Glutamatergic neuron (in vitro differentiated cells): ENCODE data around the gene LCORL. TPM values are rescaled to one million over a fixed set of nuclear protein-coding genes. Genes with fewer than 3 reads are reported as not detected.

Source experiments
- DNase-seq: peaks from one replicate; pipeline ENCODE4 v3.0.0; 2022
- H3K27ac Mint-ChIP-seq: one replicate; pipeline ENCODE4 v1.8.0; 2020; ENCODE audit warnings: mild to moderate bottlenecking, mixed read lengths, inconsistent platforms; ENCODE audit not compliant: unreplicated experiment
- H3K27me3 Mint-ChIP-seq: one replicate; pipeline ENCODE4 v1.8.0; 2020; ENCODE audit warnings: mild to moderate bottlenecking, moderate library complexity, mixed read lengths, inconsistent platforms; ENCODE audit not compliant: unreplicated experiment
- H3K36me3 Mint-ChIP-seq: one replicate; pipeline ENCODE4 v1.8.0; 2020; ENCODE audit warnings: mild to moderate bottlenecking, mixed read lengths, inconsistent platforms; ENCODE audit not compliant: unreplicated experiment
- H3K4me1 Mint-ChIP-seq: one replicate; pipeline ENCODE4 v1.8.0; 2020; ENCODE audit warnings: mild to moderate bottlenecking, low read depth, mixed read lengths, inconsistent platforms; ENCODE audit not compliant: unreplicated experiment
- H3K4me3 Mint-ChIP-seq: one replicate; pipeline ENCODE4 v1.8.0; 2020; ENCODE audit warnings: mild to moderate bottlenecking, mixed read lengths, inconsistent platforms; ENCODE audit not compliant: unreplicated experiment
- H3K9me3 Mint-ChIP-seq: one replicate; pipeline ENCODE4 v1.8.0; 2020; ENCODE audit warnings: mild to moderate bottlenecking, moderate library complexity, mixed read lengths, inconsistent platforms; ENCODE audit not compliant: unreplicated experiment
- CTCF ChIP-seq: fragments of 200-600 bp; sonication (generic); IDR thresholded peaks from one replicate; pipeline ENCODE4 v1.5.0; 2021; ENCODE audit not compliant: partially characterized antibody, unreplicated experiment
- total RNA-seq: library from RNA; stranded (reverse); fragmentation: NEBNext Ultra II Directional; extraction: Animal tissue kit (Norgen Biotek cat#: 25700); gene quantifications from one replicate; pipeline ENCODE4 v1.2.1, GENCODE V29; 2021; ENCODE audit not compliant: unreplicated experiment

The LCORL gene
- total RNA-seq, 1 donor from 2014 or later: 30.8 TPM

- no peak overlapping the region for H3K4me3 Mint-ChIP-seq
- no peak for DNase-seq
- peaks cover 10% of the 10 kb centered on the region for H3K36me3 Mint-ChIP-seq
- no peak overlapping the region for H3K27ac Mint-ChIP-seq
- no peak for TF ChIP-seq CTCF
- no peaks in the 10 kb centered on the region for H3K4me1 Mint-ChIP-seq
- H3K27me3 Mint-ChIP-seq: peaks cover 2% of the 10 kb centered on the region
- no peaks in the 10 kb centered on the region for H3K9me3 Mint-ChIP-seq
Observed at GRCh38 chr4:17956245-17956644, 65.3 kb downstream of the LCORL start.

- Mint-ChIP-seq H3K4me1 (no peaks in the 10 kb centered on the region), H3K27me3 (no peaks in the 10 kb centered on the region), H3K36me3 (no peaks in the 10 kb centered on the region), H3K9me3 (no peaks in the 10 kb centered on the region), H3K4me3 (no peak overlapping the region), H3K27ac (no peak overlapping the region)
- TF ChIP-seq CTCF: no peak
- DNase-seq: no peak
Observed at GRCh38 chr4:17945303-17945702, 76.3 kb downstream of the LCORL start.

GRCh38 chr4:17941731-17942130 lies 79.8 kb downstream of the LCORL start:
- Mint-ChIP-seq H3K36me3 (no peaks in the 10 kb centered on the region), H3K9me3 (no peaks in the 10 kb centered on the region), H3K27ac (no peak overlapping the region), H3K4me1 (no peaks in the 10 kb centered on the region), H3K4me3 (no peak overlapping the region), H3K27me3 (no peaks in the 10 kb centered on the region)
- DNase-seq: no peak
- TF ChIP-seq CTCF: no peak

- no peaks in the 10 kb centered on the region for H3K36me3 Mint-ChIP-seq
- H3K9me3 Mint-ChIP-seq: no peaks in the 10 kb centered on the region
- H3K27ac Mint-ChIP-seq: no peak overlapping the region
- H3K4me1 Mint-ChIP-seq: no peaks in the 10 kb centered on the region
- H3K27me3 Mint-ChIP-seq: no peaks in the 10 kb centered on the region
- TF ChIP-seq CTCF: no peak
- no peak overlapping the region for H3K4me3 Mint-ChIP-seq
- no peak for DNase-seq
Observed at GRCh38 chr4:17939054-17939453, 82.5 kb downstream of the LCORL start.

GRCh38 chr4:17934286-17934685 lies 87.3 kb downstream of the LCORL start:
- Mint-ChIP-seq H3K27ac (no peak overlapping the region), H3K27me3 (peaks cover 2% of the 10 kb centered on the region), H3K36me3 (peaks cover 15% of the 10 kb centered on the region)

More at GRCh38 chr4:17934286-17934685, 87.3 kb downstream of the LCORL start:
- DNase-seq: no peak
- no peaks in the 10 kb centered on the region for H3K9me3 Mint-ChIP-seq
- no peaks in the 10 kb centered on the region for H3K4me1 Mint-ChIP-seq
- TF ChIP-seq CTCF: no peak
- H3K4me3 Mint-ChIP-seq: no peak overlapping the region
